ENCODE results near the gene PHKA1.
"Not testable (repeated sequence)": the region's sequence is repeated elsewhere in the genome, so short reads cannot be mapped to it uniquely, and the experiment has no call there.

GRCh38 chrX:72760454-72760853, 46.3 kb upstream of the PHKA1 start:
- not testable (repeated sequence) for TF ChIP-seq CTCF, POLR2A (IDR thresholded peaks at IDR 0.05)
